ENCODE results near the gene CKMT2. TPM values are rescaled to one million over a fixed set of nuclear protein-coding genes. Genes with fewer than 3 reads are reported as not detected.

The CKMT2 gene
- total and polyA plus RNA-seq, 2 of the 8 experiments (the other 6 are each of a cell fraction or from before 2014, with no cell fraction given) = 2.4 to 5.0 TPM

DNA sequence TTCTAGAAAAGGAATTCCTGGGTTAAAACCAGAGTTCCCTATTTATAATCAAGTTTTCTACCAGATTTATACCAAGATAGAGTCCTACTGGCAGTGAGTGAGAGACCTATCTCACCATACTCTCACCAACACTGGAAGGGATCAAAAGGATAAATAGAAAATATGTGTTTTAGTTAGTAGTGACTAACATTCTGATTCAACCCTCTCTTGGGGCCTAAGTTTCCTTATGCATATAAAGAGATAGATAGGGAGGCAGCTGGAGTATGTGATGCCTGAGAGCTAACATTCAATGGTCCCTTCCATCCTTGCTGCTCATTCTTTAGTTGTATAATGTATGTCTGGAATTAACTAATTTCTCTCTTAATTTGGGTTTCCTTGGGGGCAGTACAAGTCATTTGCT, 32.0 kb downstream of the CKMT2 start:
- H2AFZ ChIP-seq (ENCODE audit: low read length) = no peak overlapping the region
- no peak overlapping the region for H3K4me3 ChIP-seq (ENCODE audit: extremely low read depth in 1 of 4, insufficient read depth in 2 of 4, low read depth in 3 of 4, low read length in 4 of 4)
- no peak overlapping the region for H3K27ac ChIP-seq (ENCODE audit: low read depth, low read length)
- H2BK120ac ChIP-seq (replicated peaks; ENCODE audit: low read depth, low read length) = no peak overlapping the region
- peaks cover 0 to 2% (median under 1%) of the 10 kb centered on the region in 4 experiments; a peak in 2 of 7 replicates for H3K4me1 ChIP-seq (replicated peaks in 1 of 4; ENCODE audit: control insufficient read depth in 3 of 4, insufficient read depth in 4 of 4, low read length in 3 of 4)
- H3K4me2 ChIP-seq (ENCODE audit: insufficient read depth in 1 of 2, low read depth in 2 of 2, low read length in 2 of 2) = no peak overlapping the region
- FAIRE-seq (no peak), DNase-seq (ENCODE audit: low read depth in 1 of 2, low spot score in 2 of 2) (no peak)
- peaks cover 0 to 3% of the 10 kb centered on the region in 2 experiments for H4K20me1 ChIP-seq (replicated peaks in 1 of 2; ENCODE audit: control insufficient read depth in 1 of 2, insufficient read depth in 2 of 2, low read length in 2 of 2)
- H3K18ac ChIP-seq (ENCODE audit: extremely low read depth, low read length) = no peak overlapping the region
- no peak overlapping the region for H2BK5ac ChIP-seq (ENCODE audit: low read depth, low read length)
- H3K9me3 ChIP-seq (ENCODE audit: insufficient read depth in 2 of 2, low read depth in 1 of 2, low read length in 1 of 2) = no peaks in the 10 kb centered on the region
- H3K56ac ChIP-seq (replicated peaks; ENCODE audit: insufficient read length, low read depth, low read length) = no peak overlapping the region
- no peaks in the 10 kb centered on the region for H3K23me2 ChIP-seq (ENCODE audit: low read depth, low read length)
- H2AK5ac ChIP-seq (ENCODE audit: low read depth, low read length) = no peak overlapping the region
- ChIA-PET CTCF (ENCODE audit: partially characterized antibody) (no interaction called here), POLR2A (ENCODE audit: partially characterized antibody) (interaction anchor here (1.3 kb wide), 1 partner anchor 15 kb away, joined by 3 read pairs; no protein-coding TSS in a partner anchor)
- no peak overlapping the region for H2BK20ac ChIP-seq (ENCODE audit: low read length)
- H2BK15ac ChIP-seq (ENCODE audit: low read length) = no peak overlapping the region
- no peak overlapping the region for H3K4ac ChIP-seq (replicated peaks; ENCODE audit: insufficient read length, low read depth, low read length)
- no peak overlapping the region for H2BK12ac ChIP-seq (ENCODE audit: low read depth, low read length)
- 0 out of 2 replicates have a peak, but pooled peaks cover under 1% of the 10 kb centered on the region for H3K79me1 ChIP-seq (ENCODE audit: low read depth, low read length)
- no peak overlapping the region for H3K23ac ChIP-seq (ENCODE audit: insufficient read length)
- H3K36me3 ChIP-seq (ENCODE audit: control insufficient read depth in 2 of 4, insufficient read depth in 4 of 4, low read length in 3 of 4) = no peaks in the 10 kb centered on the region
- H4K8ac ChIP-seq (ENCODE audit: extremely low read depth, insufficient read depth, low read length) = no peak overlapping the region
- no peak overlapping the region for H4K91ac ChIP-seq (replicated peaks; ENCODE audit: insufficient read length, low read length)
- no peak overlapping the region for H4K5ac ChIP-seq (ENCODE audit: insufficient read length, low read depth, low read length)
- H3K79me2 ChIP-seq (ENCODE audit: control insufficient read depth in 1 of 2, insufficient read depth in 2 of 2, low read length in 2 of 2) = peaks cover 0 to 27% of the 10 kb centered on the region in 2 experiments; a peak in 2 of 4 replicates
- no peaks in the 10 kb centered on the region for H3K27me3 ChIP-seq (replicated peaks in 1 of 4; ENCODE audit: control insufficient read depth in 3 of 4, extremely low read depth in 1 of 4, insufficient read depth in 3 of 4, low read length in 3 of 4)
- no peak overlapping the region for H3K9ac ChIP-seq (replicated peaks in 1 of 4; ENCODE audit: extremely low read depth in 1 of 4, low read depth in 3 of 4, low read length in 3 of 4)
- H3K14ac ChIP-seq (ENCODE audit: insufficient read length) = no peak overlapping the region
- TF ChIP-seq TBP (IDR thresholded peaks at IDR 0.05; ENCODE audit: low read depth, low read length) = no peak
- no peak for TF ChIP-seq SAP30 (IDR thresholded peaks at IDR 0.05; ENCODE audit: insufficient read depth, insufficient replicate concordance, low read length)
- no peak for TF ChIP-seq ASH2L (IDR thresholded peaks at IDR 0.05; ENCODE audit: low read length)

Measured in H1 (cell line).